ENCODE measurements around the gene CTRB1.
A peak's percentile ranks its signal among the peaks of the same experiment; 100 is the strongest.

CTRB1 gene

GRCh38 chr16:75218256-75219076 is at the start of gene CTRB1:
Gene CTRB1, plus strand, starts transcription at chr16:75218988. Its CDS starts 20 bp downstream, at chr16:75219008.
- DNase-seq = no peak

- no peak for DNase-seq
These were observed 48.8 kb upstream of the CTRB1 start for GRCh38 chr16:75169899-75170405.

- no peak for DNase-seq
These were observed 46.2 kb upstream of the CTRB1 start for GRCh38 chr16:75172578-75172977.

- no peak for DNase-seq
These were observed 43.7 kb upstream of the CTRB1 start for GRCh38 chr16:75175074-75175473.

GRCh38 chr16:75176926-75177325 is 41.9 kb upstream of the CTRB1 start:
- DNase-seq = no peak

- DNase-seq = no peak
These were observed 39.6 kb upstream of the CTRB1 start for GRCh38 chr16:75179208-75179607.

- DNase-seq = peak; percentile 1
These were observed 37.2 kb upstream of the CTRB1 start for GRCh38 chr16:75181630-75182029.

GRCh38 chr16:75188832-75189477 is 29.8 kb upstream of the CTRB1 start:
- no peak for DNase-seq

- DNase-seq = no peak
These were observed 29.0 kb upstream of the CTRB1 start for GRCh38 chr16:75189638-75190245.

- no peak for DNase-seq
These were observed 26.1 kb upstream of the CTRB1 start for GRCh38 chr16:75192606-75193264.

- DNase-seq = no peak
These were observed 25.5 kb upstream of the CTRB1 start for GRCh38 chr16:75193265-75193650.

GRCh38 chr16:75193730-75194444 is 24.9 kb upstream of the CTRB1 start:
- DNase-seq = no peak

GRCh38 chr16:75195811-75196790 is 22.7 kb upstream of the CTRB1 start:
- DNase-seq = no peak

GRCh38 chr16:75196836-75197235 is 22.0 kb upstream of the CTRB1 start:
- DNase-seq = no peak

- no peak for DNase-seq
These were observed 21.2 kb upstream of the CTRB1 start for GRCh38 chr16:75197522-75198134.

- no peak for DNase-seq
These were observed 20.6 kb upstream of the CTRB1 start for GRCh38 chr16:75198135-75198600.

GRCh38 chr16:75202069-75202590 is 16.7 kb upstream of the CTRB1 start:
- DNase-seq = no peak

- no peak for DNase-seq
These were observed 15.7 kb upstream of the CTRB1 start for GRCh38 chr16:75203096-75203495.

GRCh38 chr16:75203667-75204409 is 14.9 kb upstream of the CTRB1 start:
- DNase-seq = no peak

- DNase-seq = no peak
These were observed 14.4 kb upstream of the CTRB1 start for GRCh38 chr16:75204410-75204758.

All from GDM1 (cell line).